Psoas muscle (tissue), 8 donors: Measurements from ENCODE around the gene COL4A2. TPM values are rescaled to one million over a fixed set of nuclear protein-coding genes. Genes with fewer than 3 reads are reported as not detected.

Source experiments
- ATAC-seq, 4 donors: fragments of 200-7000 bp; cut with Tn5 transposase; one replicate each; pipeline ENCODE4 v1.9.1; 2020; ENCODE audit warnings: moderate library complexity in 3 of 4, mild to moderate bottlenecking in 2 of 4
- DNase-seq, 2 donors: peaks; one replicate each; pipeline ENCODE4 v3.0.0-alpha.2; 2020
- H3K27ac ChIP-seq: fragments of 200-600 bp; one replicate; pipeline ENCODE4 v1.8.0; 2022
- H3K27me3 ChIP-seq, 3 donors: fragments of 200-600 bp in 1 of 3; one replicate each; pipeline versions ENCODE4 v1.6.1 to v1.8.0; 2013 to 2022; ENCODE audit warnings: low read length in 2 of 3, mild to moderate bottlenecking in 2 of 3, moderate library complexity in 1 of 3; ENCODE audit not compliant: insufficient read depth in 3 of 3
- H3K36me3 ChIP-seq, 2 donors: fragments of 200-600 bp in 1 of 2; one replicate each; pipeline versions ENCODE4 v1.6.1 to v1.8.0; 2013 to 2022; ENCODE audit warnings: low read depth in 1 of 2, mild to moderate bottlenecking in 1 of 2, moderate library complexity in 1 of 2; ENCODE audit not compliant: insufficient read depth in 1 of 2
- H3K4me1 ChIP-seq: fragments of 200-600 bp; one replicate; pipeline ENCODE4 v1.8.0; 2022
- H3K4me3 ChIP-seq: fragments of 200-600 bp; one replicate; pipeline ENCODE4 v1.8.0; 2022; ENCODE audit warnings: mild to moderate bottlenecking
- H3K9me3 ChIP-seq: fragments of 200-600 bp; one replicate; pipeline ENCODE4 v1.8.0; 2022
- WGBS, 3 donors: extraction: QIAGEN DNeasy Blood & Tissue Kit; methylation state at CpG; one replicate each; pipeline versions ENCODE4 v1.1.6 to v1.1.7; 2013; 5-methylcytosine and 5-hydroxymethylcytosine counted together
- intact Hi-C, 2 donors: fragments of 100-400 bp; cut with DNase I; formaldehyde crosslinking; loops; one replicate each; pipeline versions ENCODE4 v1.11.0 to v1.14.2; 2022
- polyA plus RNA-seq, 3 donors: library from polyadenylated mRNA; stranded (reverse); fragments of 200-250 nt; gene quantifications; one replicate each; pipeline ENCODE4 v1.2.3, GENCODE V29; 2013
- total RNA-seq, 4 donors: library from RNA; stranded (reverse); fragmentation: NEBNext Ultra II Directional in 2 of 4; extraction: Animal tissue kit (Norgen Biotek cat#: 25700) in 2 of 4; gene quantifications; one replicate each; pipeline versions ENCODE4 v1.2.1 to v1.2.4, GENCODE V29; 2021 to 2023
- TF ChIP-seq, protein P1 (sequence below): fragments of 200-600 bp; IDR thresholded peaks from one replicate; pipeline ENCODE4 v1.8.0; 2022; ENCODE audit warnings: antibody characterized with exemption
- donor health status: healthy with polysubstance abuse.
- donor health status: DM: no; HTN: no; CAD: no; lungs with moderate emphysema.
- donor health status: Bipolar disorder and iron deficiency.
- donor health status: healthy.
- donor health status: DM: yes; HTN: yes; CAD: no.
- donor health status: DM: no; HTN: no; CAD: no.
- donor health status: DM: no; HTN: no; CAD: no.
- donor health status: DM: yes; HTN: yes; CAD: no.

The COL4A2 gene
- total and polyA plus RNA-seq, 7 donors, result 25.8 to 84.5 (median 57.8) TPM

DNA sequence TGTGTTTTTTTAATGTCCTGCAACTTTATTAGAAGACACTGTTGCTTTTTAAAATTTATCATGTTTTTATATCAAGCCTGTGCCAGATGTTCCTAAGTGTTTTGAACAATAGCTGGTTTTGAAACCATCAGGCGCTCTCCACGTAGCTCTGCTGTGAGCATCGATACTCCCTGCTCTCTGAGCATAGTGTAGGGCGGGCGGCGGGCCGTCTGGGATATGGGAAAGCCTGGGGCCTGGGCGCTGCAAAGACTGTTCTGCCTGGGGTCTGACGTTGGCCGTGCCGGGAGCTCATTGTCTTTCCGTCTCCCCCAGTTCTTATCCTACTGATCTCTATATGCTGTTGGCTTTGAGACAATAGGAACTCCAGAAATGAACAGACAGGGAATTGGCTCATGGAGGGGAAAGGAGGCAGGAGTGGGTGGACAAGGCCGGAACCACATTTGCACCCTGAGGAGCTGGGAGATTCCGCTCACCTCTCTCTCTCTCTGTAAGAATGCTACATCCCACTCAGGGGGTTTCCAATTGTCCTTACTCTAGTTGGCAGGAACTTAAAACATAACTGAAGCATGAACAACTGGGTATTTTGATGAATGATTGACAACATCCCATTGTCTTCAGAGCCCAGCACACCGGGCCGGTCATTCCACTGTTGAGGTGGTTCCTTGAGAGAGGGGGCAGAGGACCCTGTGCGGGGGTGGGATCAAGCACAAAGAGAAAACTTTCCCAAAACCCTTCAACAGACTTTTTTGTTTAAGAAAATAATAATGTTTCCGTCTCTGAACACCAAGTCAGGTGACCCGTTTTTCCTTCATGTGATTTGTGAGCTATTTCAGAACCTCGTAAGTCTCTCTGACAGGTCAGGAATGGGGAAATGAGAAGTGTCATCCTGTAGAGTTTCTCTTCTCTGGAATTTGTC, 64.7 kb downstream of the COL4A2 start:
- intact Hi-C loops, result no loop called here

DNA sequence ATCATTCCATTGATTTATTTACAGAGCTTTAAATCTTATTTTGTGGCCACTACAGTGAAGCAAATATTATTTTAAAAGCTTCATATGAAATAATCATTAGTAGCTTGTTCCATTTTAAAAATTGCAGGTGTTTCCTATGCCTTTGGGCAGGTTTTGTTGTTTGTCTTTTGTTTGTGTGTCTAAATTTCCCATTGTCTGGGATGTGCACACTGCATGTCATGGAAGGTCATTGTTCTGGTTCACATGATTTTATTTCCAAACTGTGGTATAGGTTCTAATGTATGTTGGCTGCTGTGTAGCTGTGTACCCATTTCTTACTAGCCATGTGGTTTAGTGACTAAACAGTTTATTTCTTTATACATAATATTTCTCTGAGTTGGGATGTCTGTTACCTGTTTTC, 65.6 kb downstream of the COL4A2 start:
- ATAC-seq, result no peak
- no peak overlapping the region for H3K27ac ChIP-seq
- intact Hi-C loops, result no loop called here
- TF ChIP-seq, protein P1, sequence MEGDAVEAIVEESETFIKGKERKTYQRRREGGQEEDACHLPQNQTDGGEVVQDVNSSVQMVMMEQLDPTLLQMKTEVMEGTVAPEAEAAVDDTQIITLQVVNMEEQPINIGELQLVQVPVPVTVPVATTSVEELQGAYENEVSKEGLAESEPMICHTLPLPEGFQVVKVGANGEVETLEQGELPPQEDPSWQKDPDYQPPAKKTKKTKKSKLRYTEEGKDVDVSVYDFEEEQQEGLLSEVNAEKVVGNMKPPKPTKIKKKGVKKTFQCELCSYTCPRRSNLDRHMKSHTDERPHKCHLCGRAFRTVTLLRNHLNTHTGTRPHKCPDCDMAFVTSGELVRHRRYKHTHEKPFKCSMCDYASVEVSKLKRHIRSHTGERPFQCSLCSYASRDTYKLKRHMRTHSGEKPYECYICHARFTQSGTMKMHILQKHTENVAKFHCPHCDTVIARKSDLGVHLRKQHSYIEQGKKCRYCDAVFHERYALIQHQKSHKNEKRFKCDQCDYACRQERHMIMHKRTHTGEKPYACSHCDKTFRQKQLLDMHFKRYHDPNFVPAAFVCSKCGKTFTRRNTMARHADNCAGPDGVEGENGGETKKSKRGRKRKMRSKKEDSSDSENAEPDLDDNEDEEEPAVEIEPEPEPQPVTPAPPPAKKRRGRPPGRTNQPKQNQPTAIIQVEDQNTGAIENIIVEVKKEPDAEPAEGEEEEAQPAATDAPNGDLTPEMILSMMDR, result no peak
- no peaks in the 10 kb centered on the region for H3K36me3 ChIP-seq
- H3K9me3 ChIP-seq, result no peaks in the 10 kb centered on the region
- no peak overlapping the region for H3K4me3 ChIP-seq
- peaks cover 0 to 6% (median 2%) of the 10 kb centered on the region in 3 donors for H3K27me3 ChIP-seq
- DNase-seq, result no peak
- H3K4me1 ChIP-seq, result peaks cover 10% of the 10 kb centered on the region

More for the DNA sequence above, 64.7 kb downstream of the COL4A2 start:
- TF ChIP-seq, protein P1, result no peak
- ATAC-seq, result peak in 1 of 4 donors; percentile 37
- no peak for DNase-seq
- no peaks in the 10 kb centered on the region for H3K36me3 ChIP-seq
- no peak overlapping the region for H3K4me3 ChIP-seq
- H3K27me3 ChIP-seq, result peaks cover 0 to 6% (median 2%) of the 10 kb centered on the region in 3 donors
- peaks cover 10% of the 10 kb centered on the region for H3K4me1 ChIP-seq
- WGBS, 3 donors, result 64 to 69% (median 65%) methylated on average over 20 of the region's 20 CpGs
- H3K27ac ChIP-seq, result peak overlapping the region; percentile 7
- H3K9me3 ChIP-seq, result no peaks in the 10 kb centered on the region

DNA sequence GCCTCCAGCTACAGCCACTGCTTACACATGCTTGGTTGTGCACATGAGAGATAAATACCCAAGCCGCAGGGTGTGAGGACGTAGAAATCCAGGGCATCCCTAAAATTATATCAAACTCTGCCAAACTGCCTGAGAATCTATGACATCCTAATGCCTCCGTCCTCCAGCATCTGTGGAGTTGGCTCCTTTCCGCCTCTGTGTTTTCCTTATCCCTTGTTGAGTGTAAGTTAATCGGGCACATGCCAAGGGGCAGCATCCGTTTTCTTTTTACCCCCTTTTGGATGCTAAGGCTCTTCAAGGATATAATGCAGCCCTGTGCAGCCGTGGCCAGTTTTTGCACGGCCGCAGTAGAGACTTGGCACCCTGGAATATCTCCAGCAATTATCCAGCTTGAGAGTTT, 66.5 kb downstream of the COL4A2 start:
- intact Hi-C loops, result no loop called here
- no peak overlapping the region for H3K27ac ChIP-seq
- H3K36me3 ChIP-seq, result no peaks in the 10 kb centered on the region
- ATAC-seq (no peak), DNase-seq (no peak)
- H3K4me1 ChIP-seq, result peaks cover 10% of the 10 kb centered on the region
- no peak overlapping the region for H3K4me3 ChIP-seq
- TF ChIP-seq, protein P1, result no peak
- H3K9me3 ChIP-seq, result no peaks in the 10 kb centered on the region
- peaks cover 0 to 6% (median 2%) of the 10 kb centered on the region in 3 donors for H3K27me3 ChIP-seq
- 32 to 49% (median 34%) methylated on average over 9 of the region's 9 CpGs for WGBS, 3 donors

DNA sequence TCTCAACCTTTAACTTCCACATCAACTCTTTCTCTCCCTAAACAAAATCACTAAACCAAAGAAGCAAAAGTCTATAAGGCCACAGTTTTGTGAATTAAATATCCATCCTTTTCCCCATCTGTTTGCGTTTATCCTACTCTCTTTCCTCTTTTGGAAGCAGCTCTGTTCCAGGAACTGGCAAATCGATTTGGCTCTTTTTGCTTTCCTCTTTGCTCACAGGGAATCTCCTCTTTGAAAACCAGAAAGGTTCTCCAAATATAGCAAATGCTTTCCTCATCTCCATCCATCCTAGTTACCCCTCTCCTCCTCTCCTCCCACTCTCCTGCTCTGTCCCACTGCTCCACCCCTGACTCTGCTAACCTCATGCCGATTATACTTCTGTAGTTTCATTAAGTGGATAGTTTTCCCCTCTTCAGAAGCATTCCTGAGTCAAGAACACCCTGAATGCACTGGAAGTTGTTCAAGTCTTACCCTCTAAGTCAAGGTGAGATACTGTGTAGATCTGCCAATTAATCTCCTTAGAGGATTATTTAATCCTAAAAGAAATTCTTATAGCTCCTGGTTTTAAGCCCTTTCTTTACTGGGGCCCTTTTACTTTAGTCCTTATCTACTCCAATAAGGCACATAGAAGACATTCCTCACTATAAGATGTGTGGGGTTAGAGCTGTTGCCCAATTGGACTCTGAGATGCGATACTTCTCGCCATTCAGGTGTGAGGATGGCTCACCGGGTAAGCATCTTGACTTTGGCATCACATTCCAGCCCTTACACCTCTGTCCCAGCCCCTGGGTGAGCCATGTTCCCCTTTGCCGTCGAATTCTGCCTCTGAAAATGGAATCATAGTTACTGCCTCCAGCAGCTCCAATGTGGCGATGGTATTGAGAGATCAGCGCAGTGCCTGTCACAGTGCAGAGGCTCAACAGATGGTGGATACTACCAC, 67.6 kb downstream of the COL4A2 start:
- no peak overlapping the region for H3K27ac ChIP-seq
- intact Hi-C loops, result no loop called here
- H3K36me3 ChIP-seq, result no peaks in the 10 kb centered on the region
- ATAC-seq (no peak), DNase-seq (no peak)
- peaks cover 11% of the 10 kb centered on the region for H3K4me1 ChIP-seq
- no peak overlapping the region for H3K4me3 ChIP-seq
- H3K27me3 ChIP-seq, result peaks cover 0 to 6% (median 2%) of the 10 kb centered on the region in 3 donors
- 70 to 73% (median 73%) methylated on average over 10 of the region's 10 CpGs for WGBS, 3 donors
- H3K9me3 ChIP-seq, result no peaks in the 10 kb centered on the region
- TF ChIP-seq, protein P1, result no peak
